H1 (cell line): ENCODE results near the gene SLC20A1. TPM values are rescaled to one million over a fixed set of nuclear protein-coding genes. Genes with fewer than 3 reads are reported as not detected.

Experiments used
- CTCF ChIA-PET: fragments of 300-600 bp; sonication (Branson Sonifier 250); formaldehyde crosslinking; loops from one replicate; lab custom pipeline; 2021; ENCODE audit not compliant: partially characterized antibody; lab: Charles Lee
- POLR2A ChIA-PET: fragments of 300-600 bp; sonication (Branson Sonifier 250); formaldehyde crosslinking; loops from one replicate; lab custom pipeline; 2021; ENCODE audit warnings: inconsistent platforms; ENCODE audit not compliant: partially characterized antibody; lab: Charles Lee
- DNase-seq, 2 experiments: peaks; one replicate each; pipeline versions ENCODE4 v3.0.0 to v3.0.0-alpha.2; 2010 to 2022; ENCODE audit warnings: low spot score in 2 of 2, low read depth in 1 of 2, mixed read lengths in 1 of 2
- FAIRE-seq: peaks from 2 replicates; lab custom pipeline; 2011; peaks lifted over from hg19 to GRCh38; lab: Jason Lieb, UNC
- H2AFZ ChIP-seq: 2 replicates; pipeline ENCODE4 v1.8.1; 2012; ENCODE audit warnings: low read length, inconsistent platforms
- H2AK5ac ChIP-seq: 2 replicates; pipeline ENCODE4 v1.6.1; 2013; ENCODE audit warnings: low read depth, low read length
- H2BK120ac ChIP-seq: replicated peaks from 2 replicates; pipeline ENCODE3; 2013; ENCODE audit warnings: low read depth, low read length, inconsistent platforms
- H2BK12ac ChIP-seq: 2 replicates; pipeline ENCODE4 v1.6.1; 2013; ENCODE audit warnings: low read depth, low read length
- H2BK15ac ChIP-seq: 2 replicates; pipeline ENCODE4 v1.6.1; 2013; ENCODE audit warnings: low read length
- H2BK20ac ChIP-seq: 2 replicates; pipeline ENCODE4 v1.6.1; 2013; ENCODE audit warnings: low read length
- H2BK5ac ChIP-seq: 2 replicates; pipeline ENCODE4 v1.6.1; 2013; ENCODE audit warnings: low read depth, low read length
- H3K14ac ChIP-seq: 2 replicates; pipeline ENCODE4 v1.6.1; 2013; ENCODE audit warnings: inconsistent platforms; ENCODE audit not compliant: insufficient read length
- H3K18ac ChIP-seq: 2 replicates; pipeline ENCODE4 v1.6.1; 2013; ENCODE audit warnings: low read length; ENCODE audit errors: extremely low read depth
- H3K23ac ChIP-seq: 2 replicates; pipeline ENCODE4 v1.6.1; 2013; ENCODE audit warnings: inconsistent platforms; ENCODE audit not compliant: insufficient read length
- H3K23me2 ChIP-seq: 2 replicates; pipeline ENCODE4 v1.6.1; 2013; ENCODE audit warnings: low read depth, low read length
- H3K27ac ChIP-seq: 2 replicates; pipeline ENCODE4 v1.6.1; 2011; ENCODE audit warnings: low read depth, low read length, inconsistent platforms
- H3K27me3 ChIP-seq, 4 experiments: replicated peaks in 1 of 4; 1 replicate in 1 of 4; 2 replicates in 3 of 4; pipeline versions ENCODE4 v1.6.1 to v1.8.1; 2011 to 2013; ENCODE audit warnings: low read length in 3 of 4, mild to moderate bottlenecking in 3 of 4, inconsistent platforms in 2 of 4, mixed read lengths in 2 of 4, moderate library complexity in 1 of 4; ENCODE audit not compliant: control insufficient read depth in 3 of 4, insufficient read depth in 3 of 4; ENCODE audit errors: extremely low read depth in 1 of 4
- H3K36me3 ChIP-seq, 4 experiments: 2 replicates each; pipeline versions ENCODE4 v1.6.1 to v1.8.1; 2011 to 2013; ENCODE audit warnings: mild to moderate bottlenecking in 4 of 4, low read length in 3 of 4, moderate library complexity in 2 of 4, control low read depth in 1 of 4, inconsistent platforms in 1 of 4; ENCODE audit not compliant: insufficient read depth in 4 of 4, control insufficient read depth in 2 of 4
- H3K4ac ChIP-seq: replicated peaks from 2 replicates; pipeline ENCODE3; 2013; ENCODE audit warnings: low read length, low read depth, mixed read lengths, inconsistent platforms; ENCODE audit not compliant: insufficient read length
- H3K4me1 ChIP-seq, 4 experiments: replicated peaks in 1 of 4; 1 replicate in 1 of 4; 2 replicates in 3 of 4; pipeline versions ENCODE4 v1.6.1 to v1.8.1; 2011 to 2013; ENCODE audit warnings: low read length in 3 of 4, inconsistent platforms in 2 of 4, mixed read lengths in 1 of 4; ENCODE audit not compliant: insufficient read depth in 4 of 4, control insufficient read depth in 3 of 4
- H3K4me2 ChIP-seq, 2 experiments: 2 replicates each; pipeline versions ENCODE4 v1.6.1 to v1.8.1; 2011 to 2013; ENCODE audit warnings: low read depth in 2 of 2, low read length in 2 of 2, control low read depth in 1 of 2, inconsistent platforms in 1 of 2, mild to moderate bottlenecking in 1 of 2; ENCODE audit not compliant: insufficient read depth in 1 of 2
- H3K4me3 ChIP-seq, 4 experiments: fragments of 200-600, 300-600 bp in 1 of 4; sonication (generic), shearing (Covaris generic), sonication (Bioruptor Twin) in 1 of 4; 2 replicates each; pipeline versions ENCODE4 v1.5.1 to v1.8.1; 2011 to 2016; ENCODE audit warnings: low read length in 4 of 4, low read depth in 3 of 4, control low read depth in 2 of 4, inconsistent platforms in 2 of 4, mild to moderate bottlenecking in 2 of 4, mixed read lengths in 1 of 4, moderate library complexity in 1 of 4; ENCODE audit not compliant: insufficient read depth in 2 of 4; ENCODE audit errors: extremely low read depth in 1 of 4
- H3K56ac ChIP-seq: replicated peaks from 2 replicates; pipeline ENCODE3; 2013; ENCODE audit warnings: low read depth, mild to moderate bottlenecking, mixed read lengths, low read length, inconsistent platforms; ENCODE audit not compliant: insufficient read length
- H3K79me1 ChIP-seq: 2 replicates; pipeline ENCODE4 v1.6.1; 2013; ENCODE audit warnings: low read depth, low read length, control low read depth
- H3K79me2 ChIP-seq, 2 experiments: 2 replicates each; pipeline versions ENCODE4 v1.6.1 to v1.8.1; 2012 to 2013; ENCODE audit warnings: low read length in 2 of 2, mild to moderate bottlenecking in 2 of 2, inconsistent platforms in 1 of 2; ENCODE audit not compliant: insufficient read depth in 2 of 2, control insufficient read depth in 1 of 2
- H3K9ac ChIP-seq, 4 experiments: replicated peaks in 1 of 4; 1 replicate in 1 of 4; 2 replicates in 3 of 4; pipeline versions ENCODE4 v1.6.1 to v1.8.1; 2011 to 2013; ENCODE audit warnings: low read depth in 3 of 4, low read length in 3 of 4, control low read depth in 2 of 4, mild to moderate bottlenecking in 2 of 4, moderate library complexity in 2 of 4, inconsistent platforms in 1 of 4; ENCODE audit errors: extremely low read depth in 1 of 4
- H3K9me3 ChIP-seq, 2 experiments: 2 replicates each; pipeline versions ENCODE4 v1.6.1 to v1.8.1; 2012 to 2013; ENCODE audit warnings: mild to moderate bottlenecking in 2 of 2, moderate library complexity in 2 of 2, control low read depth in 1 of 2, inconsistent platforms in 1 of 2, low read depth in 1 of 2, low read length in 1 of 2, mixed read lengths in 1 of 2; ENCODE audit not compliant: insufficient read depth in 2 of 2
- H4K20me1 ChIP-seq, 2 experiments: replicated peaks in 1 of 2; 2 replicates each; pipeline versions ENCODE3 to v1.8.1; 2011 to 2013; ENCODE audit warnings: inconsistent platforms in 2 of 2, low read length in 2 of 2, mild to moderate bottlenecking in 1 of 2; ENCODE audit not compliant: insufficient read depth in 2 of 2, control insufficient read depth in 1 of 2
- H4K5ac ChIP-seq: 2 replicates; pipeline ENCODE4 v1.6.1; 2013; ENCODE audit warnings: low read length, low read depth, mixed read lengths, inconsistent platforms; ENCODE audit not compliant: insufficient read length
- H4K8ac ChIP-seq: 2 replicates; pipeline ENCODE4 v1.8.0; 2013; ENCODE audit warnings: mild to moderate bottlenecking, moderate library complexity, low read length, inconsistent platforms; ENCODE audit not compliant: insufficient read depth; ENCODE audit errors: extremely low read depth
- H4K91ac ChIP-seq: replicated peaks from 2 replicates; pipeline ENCODE3; 2013; ENCODE audit warnings: low read length, mixed read lengths, inconsistent platforms; ENCODE audit not compliant: insufficient read length
- ATF3 ChIP-seq: IDR thresholded peaks from 2 replicates; pipeline ENCODE4 v1.6.1; 2011; ENCODE audit warnings: low read depth, mild to moderate bottlenecking, low read length; ENCODE audit not compliant: insufficient read depth
- CEBPB ChIP-seq: IDR thresholded peaks from 2 replicates; pipeline ENCODE4 v1.6.1; 2012; ENCODE audit warnings: low read depth, low read length
- E2F6 ChIP-seq: IDR thresholded peaks from 2 replicates; pipeline ENCODE4 v1.6.1; 2012; ENCODE audit warnings: inconsistent platforms
- FOSL1 ChIP-seq: IDR thresholded peaks from 2 replicates; pipeline ENCODE4 v1.6.1; 2011; ENCODE audit warnings: mild to moderate bottlenecking, low read depth, low read length, moderate library complexity; ENCODE audit not compliant: insufficient read depth
- KDM5A ChIP-seq: fragments of 200-600 bp; IDR thresholded peaks from 2 replicates; pipeline ENCODE4 v1.7.1; 2012; ENCODE audit warnings: mild to moderate bottlenecking, low read length, inconsistent platforms, mixed read lengths
- WGBS, 2 experiments: shearing (Covaris generic) in 1 of 2; methylation state at CpG; one replicate each; pipeline versions ENCODE4 v1.1.6 to v1.1.7; 2013 to 2015; ENCODE audit warnings: low lambda C conversion rate in 2 of 2, mixed read lengths in 2 of 2, inconsistent platforms in 1 of 2, low coverage in 1 of 2, missing lambda C conversion rate in 1 of 2; ENCODE audit not compliant: insufficient replicate concordance in 2 of 2, insufficient coverage in 1 of 2, insufficient read length in 1 of 2; ENCODE audit errors: extremely low coverage in 1 of 2, missing lambda C conversion rate in 1 of 2; 5-methylcytosine and 5-hydroxymethylcytosine counted together
- polyA plus RNA-seq, 7 experiments: library from polyadenylated mRNA; depleted of rRNA in 3 of 7; stranded (reverse) in 5 of 7; unstranded in 2 of 7; fragments of >200 nt in 5 of 7; fragments of 200-250 nt in 2 of 7; gene quantifications; 1 replicate in 5 of 7; 2 replicates in 1 of 7; 4 replicates in 1 of 7; pipeline versions ENCODE4 v1.2.1 to v1.2.3, GENCODE V29; 2011 to 2013; ENCODE audit warnings: missing spikeins in 2 of 7, mixed read lengths in 2 of 7
- total RNA-seq: library from RNA; stranded (reverse); fragmentation: NEBNext Ultra II Directional; extraction: Animal tissue kit (Norgen Biotek cat#: 25700); gene quantifications from 2 replicates; pipeline ENCODE4 v1.2.1, GENCODE V29; 2021

Gene SLC20A1
- total and polyA plus RNA-seq, 2 of the 8 experiments (the other 6 are each of a cell fraction or from before 2014, with no cell fraction given): 42.6 to 105 TPM

- no peak overlapping the region for H2BK20ac ChIP-seq
- POLR2A ChIA-PET: interaction anchor here (1.1 kb wide), 1 partner anchor 54 kb away, joined by 3 read pairs; no protein-coding TSS in a partner anchor
- no peak overlapping the region for H3K4me2 ChIP-seq
- CTCF ChIA-PET: interaction anchor here (0.8 to 4.8 kb wide), 5 partner anchors 14 to 229 kb away, joined by 3 to 29 read pairs (median 4); no protein-coding TSS in a partner anchor
- no peak overlapping the region for H2BK15ac ChIP-seq
- H3K23ac ChIP-seq: no peak overlapping the region
- H4K20me1 ChIP-seq: no peaks in the 10 kb centered on the region
- H2BK5ac ChIP-seq: no peak overlapping the region
- no peak for TF ChIP-seq CEBPB
- no peak for TF ChIP-seq KDM5A
- no peak for TF ChIP-seq FOSL1
- TF ChIP-seq E2F6: no peak
- no peak for TF ChIP-seq ATF3
- no peak overlapping the region for H2BK12ac ChIP-seq
- H3K4me1 ChIP-seq: no peaks in the 10 kb centered on the region; a peak in 1 of 7 replicates
- 85% methylated on average over 17 of the region's 17 CpGs; no CpG with 5 or more reads in 1 of the 2 experiments for WGBS, 2 experiments
- H2BK120ac ChIP-seq: no peak overlapping the region
- H3K9ac ChIP-seq: no peak overlapping the region
- H3K9me3 ChIP-seq: no peaks in the 10 kb centered on the region
- no peak overlapping the region for H3K18ac ChIP-seq
- H2AK5ac ChIP-seq: no peak overlapping the region
- no peak overlapping the region for H3K27ac ChIP-seq
- no peaks in the 10 kb centered on the region for H3K36me3 ChIP-seq
- no peaks in the 10 kb centered on the region for H3K79me1 ChIP-seq
- H3K27me3 ChIP-seq: no peaks in the 10 kb centered on the region
- no peak overlapping the region for H4K5ac ChIP-seq
- H3K79me2 ChIP-seq: no peaks in the 10 kb centered on the region
- FAIRE-seq: no peak
- H2AFZ ChIP-seq: no peak overlapping the region
- no peak overlapping the region for H4K91ac ChIP-seq
- no peaks in the 10 kb centered on the region for H3K23me2 ChIP-seq
- H3K56ac ChIP-seq: no peak overlapping the region
- H3K14ac ChIP-seq: no peak overlapping the region
- no peak overlapping the region for H4K8ac ChIP-seq
- H3K4ac ChIP-seq: no peak overlapping the region
- H3K4me3 ChIP-seq: no peak overlapping the region
- DNase-seq: peak in 1 of 2 experiments; percentile 42
Observed at GRCh38 chr2:112712903-112713584, 67.3 kb downstream of the SLC20A1 start.
